Thoracic aorta (tissue), 2 donors: ENCODE measurements around the gene CACNA1E. TPM values are rescaled to one million over a fixed set of nuclear protein-coding genes. Genes with fewer than 3 reads are reported as not detected.

ENCODE experiments used
- ATAC-seq: fragments of 150-250 bp; one replicate; pipeline ENCODE4 v1.8.0; 2017; ENCODE audit warnings: low read depth; ENCODE audit not compliant: insufficient number of reproducible peaks, low FRiP score
- DNase-seq: peaks from one replicate; pipeline ENCODE4 v3.0.0-alpha.2; 2020; ENCODE audit warnings: low spot score
- H3K27ac ChIP-seq, 2 donors: fragments of 200-600 bp; sonication (generic); 1 replicate in 1 of 2; 2 replicates in 1 of 2; pipeline ENCODE4 v1.5.1; 2016; ENCODE audit warnings: mild to moderate bottlenecking in 2 of 2, moderate library complexity in 2 of 2
- H3K27me3 ChIP-seq: fragments of 200-600 bp; sonication (generic); replicated peaks from 2 replicates; pipeline ENCODE4 v1.6.0; 2016; ENCODE audit warnings: mild to moderate bottlenecking; ENCODE audit not compliant: insufficient read depth
- H3K36me3 ChIP-seq: fragments of 200-600 bp; sonication (generic); one replicate; pipeline ENCODE4 v1.5.1; 2016
- H3K4me1 ChIP-seq, 2 donors: fragments of 200-600 bp; sonication (generic); 1 replicate in 1 of 2; 2 replicates in 1 of 2; pipeline versions ENCODE4 v1.5.1 to v1.6.0; 2016; ENCODE audit warnings: low read depth in 2 of 2, mild to moderate bottlenecking in 1 of 2; ENCODE audit not compliant: control insufficient read depth in 1 of 2
- H3K4me3 ChIP-seq: fragments of 200-600 bp; sonication (generic); 2 replicates; pipeline ENCODE4 v1.5.1; 2016; ENCODE audit warnings: mild to moderate bottlenecking
- H3K9me3 ChIP-seq: fragments of 200-600 bp; sonication (generic); 2 replicates; pipeline ENCODE4 v1.5.1; 2016
- total RNA-seq, 2 donors: library from RNA; depleted of rRNA; stranded (reverse); fragments of >200 nt; gene quantifications; one replicate each; pipeline versions ENCODE4 v1.1.0 to v1.2.3, GENCODE V29; 2016
- TF ChIP-seq, protein P1 (sequence below): fragments of 200-600 bp; sonication (generic); IDR thresholded peaks from one replicate; pipeline ENCODE4 v1.5.1; 2019; ENCODE audit warnings: antibody characterized with exemption

CACNA1E gene
- total RNA-seq, 2 donors from 2014 or later: not detected

- TF ChIP-seq, protein P1, sequence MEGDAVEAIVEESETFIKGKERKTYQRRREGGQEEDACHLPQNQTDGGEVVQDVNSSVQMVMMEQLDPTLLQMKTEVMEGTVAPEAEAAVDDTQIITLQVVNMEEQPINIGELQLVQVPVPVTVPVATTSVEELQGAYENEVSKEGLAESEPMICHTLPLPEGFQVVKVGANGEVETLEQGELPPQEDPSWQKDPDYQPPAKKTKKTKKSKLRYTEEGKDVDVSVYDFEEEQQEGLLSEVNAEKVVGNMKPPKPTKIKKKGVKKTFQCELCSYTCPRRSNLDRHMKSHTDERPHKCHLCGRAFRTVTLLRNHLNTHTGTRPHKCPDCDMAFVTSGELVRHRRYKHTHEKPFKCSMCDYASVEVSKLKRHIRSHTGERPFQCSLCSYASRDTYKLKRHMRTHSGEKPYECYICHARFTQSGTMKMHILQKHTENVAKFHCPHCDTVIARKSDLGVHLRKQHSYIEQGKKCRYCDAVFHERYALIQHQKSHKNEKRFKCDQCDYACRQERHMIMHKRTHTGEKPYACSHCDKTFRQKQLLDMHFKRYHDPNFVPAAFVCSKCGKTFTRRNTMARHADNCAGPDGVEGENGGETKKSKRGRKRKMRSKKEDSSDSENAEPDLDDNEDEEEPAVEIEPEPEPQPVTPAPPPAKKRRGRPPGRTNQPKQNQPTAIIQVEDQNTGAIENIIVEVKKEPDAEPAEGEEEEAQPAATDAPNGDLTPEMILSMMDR: no peak
- H3K4me1 ChIP-seq: no peaks in the 10 kb centered on the region
- no peak overlapping the region for H3K4me3 ChIP-seq
- no peaks in the 10 kb centered on the region for H3K9me3 ChIP-seq
- DNase-seq (no peak), ATAC-seq (no peak)
- no peak overlapping the region for H3K27ac ChIP-seq
- H3K36me3 ChIP-seq: no peaks in the 10 kb centered on the region
- H3K27me3 ChIP-seq: no peaks in the 10 kb centered on the region
Observed at GRCh38 chr1:181443231-181443853, 40.0 kb upstream of the CACNA1E start.

- Histone ChIP-seq H3K4me1 (no peaks in the 10 kb centered on the region), H3K36me3 (no peaks in the 10 kb centered on the region), H3K9me3 (no peaks in the 10 kb centered on the region), H3K27me3 (no peaks in the 10 kb centered on the region), H3K27ac (no peak overlapping the region), H3K4me3 (no peak overlapping the region)
- TF ChIP-seq, protein P1: no peak
- no peak for ATAC-seq
- no peak for DNase-seq
Observed at GRCh38 chr1:181445436-181445835, 37.9 kb upstream of the CACNA1E start.

DNA sequence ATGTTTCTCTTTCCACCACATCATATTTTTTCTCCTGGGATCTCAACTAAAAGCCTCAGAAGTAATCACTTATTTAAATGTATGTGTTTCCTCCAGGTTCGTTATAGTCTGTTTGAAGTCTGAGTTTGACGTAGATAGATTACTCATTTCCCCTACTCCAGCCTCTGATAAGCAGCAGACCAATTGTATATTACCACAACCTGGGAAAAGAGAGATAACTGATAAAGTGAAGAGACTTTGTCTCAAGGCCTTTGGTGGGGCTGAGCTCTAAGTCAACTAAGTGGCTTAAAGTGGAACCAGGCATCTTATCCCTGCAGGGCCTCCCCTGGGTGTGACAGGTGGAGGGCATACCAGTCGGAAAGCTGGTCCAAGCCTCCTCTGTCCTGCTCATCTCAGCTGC is 34.9 kb upstream of the CACNA1E start:
- Histone ChIP-seq H3K27ac (no peak overlapping the region), H3K36me3 (no peaks in the 10 kb centered on the region), H3K9me3 (no peaks in the 10 kb centered on the region), H3K4me1 (no peaks in the 10 kb centered on the region), H3K4me3 (no peak overlapping the region), H3K27me3 (no peaks in the 10 kb centered on the region)
- TF ChIP-seq, protein P1: no peak
- DNase-seq (no peak), ATAC-seq (no peak)

DNA sequence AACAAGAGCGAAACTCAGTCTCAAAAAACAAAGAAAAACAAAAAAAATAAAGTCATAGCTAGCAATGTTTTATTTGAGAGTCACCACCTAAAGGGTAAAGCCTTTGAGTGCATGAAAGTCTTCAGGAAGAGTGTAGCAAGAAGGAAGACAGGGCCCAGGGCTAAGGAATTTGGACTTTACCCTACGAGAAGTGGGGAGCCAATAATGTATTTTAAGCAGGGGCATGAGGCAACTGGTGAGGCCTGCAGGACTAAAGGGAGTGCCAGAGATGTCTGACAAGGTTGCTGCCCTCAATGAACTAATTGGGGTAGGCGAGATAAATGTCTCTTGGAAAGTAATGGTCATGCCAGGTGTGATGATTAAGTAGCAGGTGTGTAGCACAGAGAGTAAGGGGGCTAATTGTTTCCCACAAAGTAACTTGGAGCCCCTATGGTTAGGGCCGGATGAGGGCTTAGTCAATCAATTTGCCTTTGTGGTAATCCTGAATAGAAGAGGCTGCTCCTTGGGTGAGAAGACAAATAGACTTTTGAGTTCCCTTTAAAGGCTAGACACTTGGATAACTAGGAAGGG is 31.6 kb upstream of the CACNA1E start:
- no peak for DNase-seq
- Histone ChIP-seq H3K9me3 (no peaks in the 10 kb centered on the region), H3K27me3 (no peaks in the 10 kb centered on the region), H3K4me1 (no peaks in the 10 kb centered on the region), H3K27ac (no peak overlapping the region), H3K36me3 (no peaks in the 10 kb centered on the region), H3K4me3 (no peak overlapping the region)
- ATAC-seq: no peak
- TF ChIP-seq, protein P1: no peak

- Histone ChIP-seq H3K27ac (no peak overlapping the region), H3K4me1 (no peaks in the 10 kb centered on the region), H3K9me3 (no peaks in the 10 kb centered on the region), H3K27me3 (no peaks in the 10 kb centered on the region), H3K36me3 (no peaks in the 10 kb centered on the region), H3K4me3 (no peak overlapping the region)
- TF ChIP-seq, protein P1: no peak
- ATAC-seq (no peak), DNase-seq (no peak)
Observed at GRCh38 chr1:181452746-181453145, 30.6 kb upstream of the CACNA1E start.
